Activated CD4-positive, alpha-beta memory T cell treated with anti-CD3 and anti-CD28 coated beads for 36 hours (primary cell): ENCODE data around the gene KLHDC8B. TPM values are rescaled to one million over a fixed set of nuclear protein-coding genes. Genes with fewer than 3 reads are reported as not detected.
"Not testable (repeated sequence)": the region's sequence is repeated elsewhere in the genome, so short reads cannot be mapped to it uniquely, and the experiment has no call there.

ENCODE experiments used
- CTCF ChIA-PET: fragments of 350-600 bp; sonication (Branson Sonifier 250); formaldehyde crosslinking; loops from one replicate; lab custom pipeline; 2021; ENCODE audit warnings: antibody characterized with exemption, inconsistent platforms; lab: Charles Lee
- POLR2A ChIA-PET: fragments of 350-600 bp; sonication (Branson Sonifier 250); formaldehyde crosslinking; loops from one replicate; lab custom pipeline; 2021; ENCODE audit warnings: antibody characterized with exemption; lab: Charles Lee
- DNase-seq: peaks from one replicate; pipeline ENCODE4 v3.0.0-alpha.2; 2020
- H3K27ac Mint-ChIP-seq: one replicate; pipeline ENCODE4 v1.8.0; 2021; ENCODE audit warnings: mixed read lengths
- H3K27me3 Mint-ChIP-seq: one replicate; pipeline ENCODE4 v1.8.0; 2021; ENCODE audit warnings: mixed read lengths
- H3K36me3 Mint-ChIP-seq: one replicate; pipeline ENCODE4 v1.8.0; 2021; ENCODE audit warnings: mixed read lengths
- H3K4me1 Mint-ChIP-seq: one replicate; pipeline ENCODE4 v1.8.0; 2021; ENCODE audit warnings: low read depth, mixed read lengths
- H3K4me3 Mint-ChIP-seq: one replicate; pipeline ENCODE4 v1.8.0; 2021; ENCODE audit warnings: mild to moderate bottlenecking, mixed read lengths
- H3K9me3 Mint-ChIP-seq: one replicate; pipeline ENCODE4 v1.8.0; 2021; ENCODE audit warnings: mixed read lengths
- intact Hi-C: fragments of 100-400 bp; cut with micrococcal nuclease; formaldehyde crosslinking; loops from one replicate; pipeline ENCODE4 v1.15.1; 2023
- total RNA-seq, 2 experiments: library from RNA; stranded (reverse); gene quantifications; one replicate each; pipeline ENCODE4 v1.2.3, GENCODE V29; 2021

KLHDC8B gene
- total RNA-seq, 2 experiments from 2014 or later, result 1.8 to 2.9 TPM

GRCh38 chr3:49199239-49199899 lies 28.0 kb downstream of the KLHDC8B start:
- Mint-ChIP-seq H3K27me3 (peaks cover 5% of the 10 kb centered on the region), H3K4me1 (no peaks in the 10 kb centered on the region), H3K36me3 (no peaks in the 10 kb centered on the region), H3K4me3 (no peak overlapping the region), H3K27ac (no peak overlapping the region), H3K9me3 (no peaks in the 10 kb centered on the region)
- ChIA-PET CTCF (no interaction called here), POLR2A (interaction anchor here (0.5 kb wide), 1 partner anchor 1746 kb away, joined by 3 read pairs; no protein-coding TSS in a partner anchor)
- DNase-seq, result peak; percentile 12
- intact Hi-C loops, result no loop called here

- H3K9me3 Mint-ChIP-seq, result no peaks in the 10 kb centered on the region
- intact Hi-C loops, result no loop called here
- no peak overlapping the region for H3K4me3 Mint-ChIP-seq
- H3K36me3 Mint-ChIP-seq, result no peaks in the 10 kb centered on the region
- H3K27ac Mint-ChIP-seq, result no peak overlapping the region
- no peaks in the 10 kb centered on the region for H3K4me1 Mint-ChIP-seq
- ChIA-PET CTCF (no interaction called here), POLR2A (no interaction called here)
- DNase-seq, result no peak
- peaks cover 6% of the 10 kb centered on the region for H3K27me3 Mint-ChIP-seq
Observed at GRCh38 chr3:49199900-49200281, 28.5 kb downstream of the KLHDC8B start.

GRCh38 chr3:49213541-49213943 lies 42.1 kb downstream of the KLHDC8B start:
- H3K36me3 Mint-ChIP-seq, result no peaks in the 10 kb centered on the region
- CTCF ChIA-PET, result no interaction called here

GRCh38 chr3:49213998-49214397 lies 42.6 kb downstream of the KLHDC8B start:
- intact Hi-C loops, result no loop called here
- POLR2A ChIA-PET, result no interaction called here
- Mint-ChIP-seq H3K27ac (no peak overlapping the region), H3K9me3 (no peaks in the 10 kb centered on the region), H3K36me3 (no peaks in the 10 kb centered on the region), H3K4me1 (no peaks in the 10 kb centered on the region), H3K27me3 (peaks cover 5% of the 10 kb centered on the region), H3K4me3 (no peak overlapping the region)
- no peak for DNase-seq
- CTCF ChIA-PET, result no interaction called here

More at GRCh38 chr3:49213541-49213943, 42.1 kb downstream of the KLHDC8B start:
- POLR2A ChIA-PET, result no interaction called here
- H3K27me3 Mint-ChIP-seq, result peaks cover 5% of the 10 kb centered on the region
- no peak for DNase-seq
- H3K4me3 Mint-ChIP-seq, result no peak overlapping the region
- no peaks in the 10 kb centered on the region for H3K4me1 Mint-ChIP-seq
- no peak overlapping the region for H3K27ac Mint-ChIP-seq
- no peaks in the 10 kb centered on the region for H3K9me3 Mint-ChIP-seq
- intact Hi-C loops, result no loop called here

GRCh38 chr3:49216687-49217086 lies 45.3 kb downstream of the KLHDC8B start:
- DNase-seq, H3K4me1 Mint-ChIP-seq, H3K27me3 Mint-ChIP-seq, H3K4me3 Mint-ChIP-seq, H3K36me3 Mint-ChIP-seq, CTCF ChIA-PET, POLR2A ChIA-PET, H3K27ac Mint-ChIP-seq, H3K9me3 Mint-ChIP-seq, intact Hi-C loops: not testable (repeated sequence)

- H3K36me3 Mint-ChIP-seq, POLR2A ChIA-PET, H3K27ac Mint-ChIP-seq, intact Hi-C loops, DNase-seq, H3K9me3 Mint-ChIP-seq, H3K4me1 Mint-ChIP-seq, CTCF ChIA-PET, H3K4me3 Mint-ChIP-seq, H3K27me3 Mint-ChIP-seq: not testable (repeated sequence)
Observed at GRCh38 chr3:49217108-49217507, 45.7 kb downstream of the KLHDC8B start.

GRCh38 chr3:49217688-49218470 lies 46.5 kb downstream of the KLHDC8B start:
- Mint-ChIP-seq H3K36me3 (no peaks in the 10 kb centered on the region), H3K4me3 (no peak overlapping the region), H3K9me3 (peaks cover 7% of the 10 kb centered on the region), H3K27ac (no peak overlapping the region), H3K4me1 (no peaks in the 10 kb centered on the region), H3K27me3 (peaks cover 2% of the 10 kb centered on the region)
- DNase-seq, result no peak
- CTCF ChIA-PET, result no interaction called here
- POLR2A ChIA-PET, result no interaction called here
- intact Hi-C loops, result no loop called here

- CTCF ChIA-PET, intact Hi-C loops, DNase-seq, POLR2A ChIA-PET, H3K9me3 Mint-ChIP-seq, H3K27me3 Mint-ChIP-seq, H3K27ac Mint-ChIP-seq, H3K36me3 Mint-ChIP-seq, H3K4me1 Mint-ChIP-seq, H3K4me3 Mint-ChIP-seq: not testable (repeated sequence)
Observed at GRCh38 chr3:49218471-49218989, 47.1 kb downstream of the KLHDC8B start.

- no peaks in the 10 kb centered on the region for H3K4me1 Mint-ChIP-seq
- CTCF ChIA-PET, result no interaction called here
- H3K27me3 Mint-ChIP-seq, result peaks cover 5% of the 10 kb centered on the region
- H3K4me3 Mint-ChIP-seq, result no peak overlapping the region
- POLR2A ChIA-PET, result no interaction called here
- no peak for DNase-seq
- intact Hi-C loops, result no loop called here
- no peak overlapping the region for H3K27ac Mint-ChIP-seq
- H3K9me3 Mint-ChIP-seq, result peaks cover 7% of the 10 kb centered on the region
- no peaks in the 10 kb centered on the region for H3K36me3 Mint-ChIP-seq
Observed at GRCh38 chr3:49219132-49219531, 47.7 kb downstream of the KLHDC8B start.

GRCh38 chr3:49220985-49221563 lies 49.7 kb downstream of the KLHDC8B start:
- H3K36me3 Mint-ChIP-seq, CTCF ChIA-PET, H3K4me1 Mint-ChIP-seq, H3K27me3 Mint-ChIP-seq, H3K9me3 Mint-ChIP-seq, POLR2A ChIA-PET, intact Hi-C loops, DNase-seq, H3K27ac Mint-ChIP-seq, H3K4me3 Mint-ChIP-seq: not testable (repeated sequence)

- intact Hi-C loops, result no loop called here
- DNase-seq, result no peak
- no peak overlapping the region for H3K4me3 Mint-ChIP-seq
- CTCF ChIA-PET, result no interaction called here
- no peaks in the 10 kb centered on the region for H3K36me3 Mint-ChIP-seq
- POLR2A ChIA-PET, result no interaction called here
- no peaks in the 10 kb centered on the region for H3K4me1 Mint-ChIP-seq
- peaks cover 14% of the 10 kb centered on the region for H3K9me3 Mint-ChIP-seq
- peaks cover 5% of the 10 kb centered on the region for H3K27me3 Mint-ChIP-seq
- H3K27ac Mint-ChIP-seq, result no peak overlapping the region
Observed at GRCh38 chr3:49222002-49222401, 50.6 kb downstream of the KLHDC8B start.
